ENCODE data around the gene FERMT3. TPM values are rescaled to one million over a fixed set of nuclear protein-coding genes. Genes with fewer than 3 reads are reported as not detected.

The FERMT3 gene
- total and polyA plus RNA-seq, 2 of the 13 experiments (the other 11 are each of a cell fraction or from before 2014, with no cell fraction given): 0.29 TPM; not detected in 1

GRCh38 chr11:64247729-64248531 lies 41.4 kb downstream of the FERMT3 start (continued):
- TF ChIP-seq ZNF841 (CRISPR knock-in tag; IDR thresholded peaks at IDR 0.05; ENCODE audit: borderline replicate concordance) (no peak), ZSCAN5A (CRISPR knock-in tag; IDR thresholded peaks at IDR 0.05; ENCODE audit: borderline replicate concordance) (no peak), MXD1 (CRISPR knock-in tag; IDR thresholded peaks at IDR 0.05) (0 out of 2 replicates have a peak, but pooled peaks have one; percentile 11), ZFX (CRISPR knock-in tag; IDR thresholded peaks at IDR 0.05; ENCODE audit: low read depth) (peak; percentile 5; the same call in 1 of the 2 replicates), FOXO4 (CRISPR knock-in tag; conservative IDR thresholded peaks at IDR 0.05) (0 out of 2 replicates have a peak, but pooled peaks have one; percentile 38), MYPOP (CRISPR knock-in tag; IDR thresholded peaks at IDR 0.05) (peak; percentile 67; the same call in 1 of the 2 replicates), MEIS2 (CRISPR knock-in tag; IDR thresholded peaks at IDR 0.05) (0 out of 2 replicates have a peak, but pooled peaks have one; percentile 62), ZNF317 (CRISPR knock-in tag; IDR thresholded peaks at IDR 0.05) (no peak), ZNF570 (CRISPR knock-in tag; IDR thresholded peaks at IDR 0.05; ENCODE audit: borderline replicate concordance) (no peak), REXO4 (CRISPR knock-in tag; IDR thresholded peaks at IDR 0.05; ENCODE audit: borderline replicate concordance) (no peak), ZNF768 (CRISPR knock-in tag; IDR thresholded peaks at IDR 0.05) (peak; percentile 15; the same call in 1 of the 2 replicates), ZKSCAN8 (CRISPR knock-in tag; IDR thresholded peaks at IDR 0.05; ENCODE audit: borderline replicate concordance) (no peak), ZNF260 (CRISPR knock-in tag; IDR thresholded peaks at IDR 0.05; ENCODE audit: borderline replicate concordance, low read depth) (no peak), HNF4A (CRISPR knock-in tag; IDR thresholded peaks at IDR 0.05) (peak; percentile 22; the same call in 1 of the 2 replicates), SIN3A (IDR thresholded peaks at IDR 0.05; ENCODE audit: borderline replicate concordance, low read depth, low read length) (0 out of 2 replicates have a peak, but pooled peaks have one; percentile 5), ZGPAT (CRISPR knock-in tag; IDR thresholded peaks at IDR 0.05) (peak; percentile 9; the same call in 1 of the 2 replicates), GZF1 (CRISPR knock-in tag; IDR thresholded peaks at IDR 0.05) (no peak), ZNF263 (CRISPR knock-in tag; IDR thresholded peaks at IDR 0.05) (0 out of 2 replicates have a peak, but pooled peaks have one; percentile 20), CBFB (CRISPR knock-in tag; IDR thresholded peaks at IDR 0.05) (no peak), HES4 (CRISPR knock-in tag; IDR thresholded peaks at IDR 0.05; ENCODE audit: borderline replicate concordance) (0 out of 2 replicates have a peak, but pooled peaks have one; percentile 16), ZNF30 (CRISPR knock-in tag; IDR thresholded peaks at IDR 0.05) (0 out of 2 replicates have a peak, but pooled peaks have one; percentile 11), ZNF75D (CRISPR knock-in tag; IDR thresholded peaks at IDR 0.05; ENCODE audit: borderline replicate concordance) (no peak), AGO2 (optimal IDR thresholded peaks at IDR 0.05; ENCODE audit: low read depth, low read length) (peak; percentile 16)
